Thymus (tissue), 11 donors: Measurements from ENCODE around the gene VEGFD. TPM values are rescaled to one million over a fixed set of nuclear protein-coding genes. Genes with fewer than 3 reads are reported as not detected.
A peak's percentile ranks its signal among the peaks of the same experiment; 100 is the strongest.

ENCODE experiments used
- DNase-seq, 9 donors: peaks; one replicate each; pipeline ENCODE4 v3.0.0-alpha.2; 2013; ENCODE audit warnings: low spot score in 9 of 9, low read depth in 6 of 9, missing footprints in 1 of 9
- H3K27ac ChIP-seq, 2 donors: one replicate each; pipeline ENCODE4 v1.5.1; 2013; ENCODE audit warnings: control low read depth in 1 of 2, low read depth in 1 of 2, low read length in 1 of 2, mild to moderate bottlenecking in 1 of 2, moderate library complexity in 1 of 2
- H3K27me3 ChIP-seq, 2 donors: one replicate each; pipeline ENCODE4 v1.5.1; 2013; ENCODE audit warnings: low read length in 1 of 2; ENCODE audit not compliant: control insufficient read depth in 2 of 2, insufficient read depth in 1 of 2
- H3K36me3 ChIP-seq, 2 donors: one replicate each; pipeline ENCODE4 v1.5.1; 2013; ENCODE audit warnings: low read length in 1 of 2, mild to moderate bottlenecking in 1 of 2, moderate library complexity in 1 of 2; ENCODE audit not compliant: control insufficient read depth in 2 of 2, insufficient read depth in 2 of 2
- H3K4me1 ChIP-seq, 2 donors: one replicate each; pipeline ENCODE4 v1.5.1; 2013; ENCODE audit warnings: low read length in 2 of 2; ENCODE audit not compliant: control insufficient read depth in 2 of 2, insufficient read depth in 2 of 2
- H3K4me3 ChIP-seq, 2 donors: one replicate each; pipeline ENCODE4 v1.5.1; 2013; ENCODE audit warnings: low read length in 2 of 2, control low read depth in 1 of 2, mild to moderate bottlenecking in 1 of 2
- H3K9me3 ChIP-seq, 2 donors: one replicate each; pipeline ENCODE4 v1.5.1; 2013; ENCODE audit warnings: low read length in 1 of 2, mild to moderate bottlenecking in 1 of 2; ENCODE audit not compliant: control insufficient read depth in 2 of 2, insufficient read depth in 1 of 2
- WGBS: extraction: QIAGEN DNeasy Blood & Tissue Kit; methylation state at CpG from one replicate; pipeline ENCODE4 v1.1.7; 2013; 5-methylcytosine and 5-hydroxymethylcytosine counted together
- polyA plus RNA-seq: library from polyadenylated mRNA; stranded (reverse); fragments of 200-250 nt; gene quantifications from one replicate; pipeline ENCODE4 v1.2.3, GENCODE V29; 2013
- total RNA-seq: library from RNA; stranded (reverse); fragments of 120-200 nt; gene quantifications from one replicate; pipeline ENCODE4 v1.2.4, GENCODE V29; 2013
- donor health status: healthy.

Gene VEGFD
- total and polyA plus RNA-seq, 2 donors: 0.05 to 0.64 TPM

DNA sequence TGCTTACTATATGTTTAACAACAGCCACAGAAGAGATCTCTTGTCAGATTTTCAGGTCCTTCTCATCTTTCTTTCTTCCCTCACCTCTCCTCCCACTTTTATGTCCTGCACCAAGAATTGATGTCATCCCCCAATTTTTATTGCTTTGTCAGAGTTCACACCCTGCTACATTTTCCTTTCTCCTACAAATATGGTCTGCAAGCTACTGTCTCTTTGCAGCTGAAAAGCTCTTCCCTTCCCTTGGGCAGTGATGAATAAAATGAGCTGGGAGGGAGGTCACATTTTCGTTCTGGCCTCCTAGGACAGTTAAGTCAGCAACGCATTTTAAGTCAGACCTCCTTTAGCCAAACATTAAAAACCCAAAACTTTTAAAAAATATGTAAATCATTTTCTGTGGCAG, 26.7 kb upstream of the VEGFD start:
- no peak for DNase-seq
- Histone ChIP-seq H3K27ac (no peak overlapping the region), H3K4me1 (no peaks in the 10 kb centered on the region), H3K9me3 (no peaks in the 10 kb centered on the region), H3K27me3 (peaks cover 0 to 2% of the 10 kb centered on the region in 2 donors), H3K4me3 (no peak overlapping the region), H3K36me3 (no peaks in the 10 kb centered on the region)
- 100% methylated on average over 2 of the region's 2 CpGs for WGBS

DNA sequence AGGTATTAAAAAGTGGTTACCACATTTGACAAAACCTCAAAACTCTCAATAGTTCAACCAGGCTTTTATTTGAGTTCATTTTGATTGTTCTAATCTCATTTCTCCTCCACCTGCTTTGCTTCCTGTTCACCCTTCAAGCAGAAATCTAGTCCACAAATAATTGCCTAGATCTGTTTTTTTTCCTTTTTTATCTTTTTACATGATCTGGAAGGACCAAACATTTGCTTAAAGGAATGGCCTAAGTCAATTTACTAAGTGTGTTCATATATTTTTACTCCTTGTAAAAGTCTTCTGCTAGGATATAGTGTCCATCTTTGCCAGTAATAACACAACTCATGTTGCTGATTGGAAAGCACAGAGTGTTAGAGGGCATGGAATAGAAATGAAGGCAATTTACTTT, 26.2 kb upstream of the VEGFD start:
- H3K9me3 ChIP-seq: no peaks in the 10 kb centered on the region
- H3K27me3 ChIP-seq: peaks cover 0 to 2% of the 10 kb centered on the region in 2 donors
- H3K36me3 ChIP-seq: no peaks in the 10 kb centered on the region
- DNase-seq: no peak
- H3K4me1 ChIP-seq: no peaks in the 10 kb centered on the region
- H3K4me3 ChIP-seq: no peak overlapping the region
- no peak overlapping the region for H3K27ac ChIP-seq

DNA sequence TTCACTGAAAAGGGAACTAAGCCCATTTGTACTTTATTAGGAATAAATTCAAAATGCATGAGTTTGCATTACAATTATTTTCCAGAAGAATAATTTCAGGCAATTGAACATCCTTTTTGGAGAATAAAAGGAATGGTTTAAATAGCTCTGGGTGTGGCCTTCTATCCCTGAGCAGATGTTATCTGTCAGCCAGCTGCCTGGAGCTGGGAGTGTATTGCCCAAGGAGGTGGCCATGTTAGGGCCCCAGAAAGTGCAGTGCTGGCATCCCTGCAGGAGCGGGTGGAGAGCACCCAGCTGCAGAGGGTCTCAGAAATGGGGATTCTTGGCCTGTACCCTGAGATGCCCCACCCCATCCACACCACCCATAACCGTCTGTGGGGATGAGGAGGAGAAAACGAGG, 21.6 kb upstream of the VEGFD start:
- DNase-seq: no peak
- Histone ChIP-seq H3K27me3 (no peaks in the 10 kb centered on the region), H3K27ac (no peak overlapping the region), H3K36me3 (no peaks in the 10 kb centered on the region), H3K4me1 (peaks cover 12% of the 10 kb centered on the region in 2 donors), H3K4me3 (no peak overlapping the region), H3K9me3 (no peaks in the 10 kb centered on the region)
- WGBS: 97% methylated on average over 3 of the region's 3 CpGs

DNA sequence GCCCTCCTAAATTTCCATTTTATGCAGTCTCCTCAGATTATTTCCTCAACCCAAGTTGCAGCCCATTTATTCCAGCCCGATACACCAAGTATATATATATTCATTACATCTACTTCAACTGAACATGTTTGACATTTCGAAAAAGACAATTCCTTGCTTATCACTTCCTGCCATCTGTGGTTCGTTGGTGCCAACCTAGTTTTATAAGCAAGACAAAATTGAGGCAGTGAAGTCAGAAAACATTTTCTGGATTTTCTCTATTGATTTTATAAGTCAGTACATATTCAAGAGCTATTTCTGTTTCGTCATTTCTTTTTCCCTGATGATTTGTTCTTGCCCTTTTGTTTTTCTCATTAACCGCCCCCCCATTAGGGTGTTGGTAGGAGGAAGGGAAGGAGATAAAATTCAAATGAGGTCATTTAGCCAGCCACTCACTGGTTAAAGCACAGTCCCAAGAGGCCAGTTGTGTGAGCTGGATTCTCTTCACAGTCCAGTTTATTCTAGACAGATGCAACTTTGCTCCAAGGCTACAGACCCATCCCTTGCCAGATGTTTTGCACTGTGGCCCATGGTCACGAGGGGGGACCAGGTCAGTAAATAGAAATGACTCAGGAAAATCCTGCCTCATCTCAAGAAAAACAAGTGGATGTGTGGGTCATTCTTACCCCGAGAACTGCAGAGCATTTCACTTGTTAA, 20.3 kb upstream of the VEGFD start:
- DNase-seq: peak in 5 of 9 donors; percentile 10 to 43 (median 18)
- Histone ChIP-seq H3K27me3 (no peaks in the 10 kb centered on the region), H3K36me3 (no peaks in the 10 kb centered on the region), H3K27ac (peak overlapping the region in 1 of 2 donors; percentile 20), H3K4me1 (peaks cover 12% of the 10 kb centered on the region in 2 donors), H3K9me3 (no peaks in the 10 kb centered on the region), H3K4me3 (no peak overlapping the region)
- 33% methylated on average over 7 of the region's 7 CpGs for WGBS

DNA sequence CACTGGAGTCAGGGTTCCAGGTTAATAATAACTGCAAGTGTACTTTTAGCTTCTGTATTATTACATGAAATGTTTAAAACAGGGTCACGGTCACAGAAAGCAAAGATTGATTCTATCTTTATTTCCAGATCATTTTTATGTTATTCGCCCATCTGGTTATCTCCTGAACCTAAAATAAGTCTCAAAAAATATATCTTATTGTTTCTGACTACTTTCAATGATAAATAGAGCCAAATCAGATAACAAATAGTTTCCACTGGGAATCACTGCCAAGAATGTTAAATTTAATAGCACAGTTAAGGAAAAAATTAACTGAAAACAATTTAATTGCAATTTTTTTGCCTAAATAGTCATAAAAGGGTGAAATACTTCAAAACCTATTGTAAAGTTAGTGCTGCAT, 17.2 kb upstream of the VEGFD start:
- no peaks in the 10 kb centered on the region for H3K9me3 ChIP-seq
- H3K27me3 ChIP-seq: no peaks in the 10 kb centered on the region
- no peak overlapping the region for H3K27ac ChIP-seq
- WGBS: 51% methylated on average over 2 of the region's 2 CpGs
- no peak for DNase-seq
- no peaks in the 10 kb centered on the region for H3K36me3 ChIP-seq
- H3K4me3 ChIP-seq: no peak overlapping the region
- peaks cover 12% of the 10 kb centered on the region in 2 donors for H3K4me1 ChIP-seq

DNA sequence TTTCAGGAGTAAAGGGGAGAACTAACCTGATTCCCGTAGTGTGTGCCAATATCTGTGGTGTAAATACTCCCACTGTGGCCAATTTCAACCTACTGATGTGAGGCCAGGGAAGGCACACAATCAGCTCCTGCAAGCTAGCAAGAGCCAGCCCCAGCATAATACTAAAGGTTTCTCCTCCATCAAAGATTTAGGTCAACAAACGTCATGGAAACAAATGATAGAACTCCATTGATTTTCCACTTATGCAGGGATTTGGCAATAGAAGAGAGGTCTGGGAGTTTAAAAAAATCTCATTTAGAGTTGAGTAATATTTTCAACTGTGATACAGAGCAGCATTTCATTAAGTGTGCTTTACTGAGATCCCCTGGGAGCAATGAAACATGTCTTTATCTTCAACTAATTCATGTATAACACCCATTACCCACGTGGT, 15.8 kb upstream of the VEGFD start:
- H3K4me1 ChIP-seq: peaks cover 11 to 12% of the 10 kb centered on the region in 2 donors
- H3K36me3 ChIP-seq: no peaks in the 10 kb centered on the region
- no peak overlapping the region for H3K27ac ChIP-seq
- no peak for DNase-seq
- no peak overlapping the region for H3K4me3 ChIP-seq
- no peaks in the 10 kb centered on the region for H3K9me3 ChIP-seq
- 88% methylated on average over 3 of the region's 3 CpGs for WGBS
- no peaks in the 10 kb centered on the region for H3K27me3 ChIP-seq

DNA sequence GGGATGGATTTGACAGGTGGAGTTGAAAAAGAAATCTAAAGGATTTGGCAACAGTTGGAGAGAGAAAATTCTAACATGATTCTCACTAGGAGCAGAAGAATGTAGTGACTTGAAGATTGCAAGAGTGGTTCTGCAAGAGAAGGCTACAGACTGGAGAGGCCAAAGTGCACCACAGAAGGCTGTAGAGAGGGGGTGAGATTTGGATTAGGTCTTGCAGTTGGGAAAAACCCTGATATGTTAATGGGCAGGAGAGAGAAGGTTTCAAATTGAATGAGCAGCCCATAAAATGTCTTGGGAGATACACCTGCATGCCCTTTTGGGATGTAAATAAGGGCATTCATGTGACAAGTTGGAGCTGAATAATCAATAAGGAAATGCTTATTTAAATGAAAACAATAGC, 14.7 kb upstream of the VEGFD start:
- Histone ChIP-seq H3K4me3 (no peak overlapping the region), H3K9me3 (no peaks in the 10 kb centered on the region), H3K27ac (no peak overlapping the region), H3K4me1 (peaks cover 3 to 5% of the 10 kb centered on the region in 2 donors), H3K36me3 (no peaks in the 10 kb centered on the region), H3K27me3 (no peaks in the 10 kb centered on the region)
- no peak for DNase-seq

DNA sequence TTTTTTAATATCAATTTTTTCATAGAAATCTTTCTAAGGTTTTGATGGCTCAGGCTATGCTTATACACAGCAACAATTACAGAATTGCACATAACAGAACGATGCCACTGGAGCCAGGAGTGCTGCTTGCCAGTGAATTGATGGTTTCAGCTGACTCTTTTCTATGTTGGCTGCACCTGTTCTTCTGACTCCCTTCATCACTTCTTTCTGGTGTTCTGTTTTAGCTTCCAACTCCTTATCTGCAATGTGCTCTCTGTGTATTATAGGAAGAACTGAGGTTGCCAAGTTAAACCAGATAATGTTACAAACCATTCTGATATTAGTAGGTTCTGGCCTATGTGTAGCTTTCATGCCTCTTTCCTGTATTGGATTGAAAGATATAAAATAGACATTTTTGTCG, 11.6 kb upstream of the VEGFD start:
- no peak overlapping the region for H3K27ac ChIP-seq
- no peak overlapping the region for H3K4me3 ChIP-seq
- 97% methylated on average over 2 of the region's 2 CpGs for WGBS
- no peak for DNase-seq
- H3K9me3 ChIP-seq: no peaks in the 10 kb centered on the region
- no peaks in the 10 kb centered on the region for H3K4me1 ChIP-seq
- no peaks in the 10 kb centered on the region for H3K36me3 ChIP-seq
- H3K27me3 ChIP-seq: no peaks in the 10 kb centered on the region

DNA sequence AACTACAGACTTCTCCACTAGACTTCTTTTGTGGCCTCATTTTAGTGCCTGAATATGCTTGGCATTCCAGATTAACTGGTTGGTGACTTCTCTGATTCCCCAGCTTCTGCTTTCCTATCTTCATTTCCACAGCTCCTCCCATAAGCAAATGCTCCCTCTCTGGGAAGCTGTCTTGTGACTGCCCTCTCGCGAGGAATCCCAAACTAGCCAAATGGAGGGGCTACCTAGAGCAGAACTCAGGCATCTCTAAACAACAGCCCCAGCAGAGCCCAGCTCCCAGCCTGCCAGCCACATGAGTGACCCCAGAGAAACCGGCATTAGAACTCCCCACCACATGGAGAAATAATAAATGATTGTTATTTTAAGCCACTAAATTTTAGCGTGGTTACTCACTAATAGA, 7.6 kb upstream of the VEGFD start:
- 98% methylated on average over 4 of the region's 4 CpGs for WGBS
- H3K4me1 ChIP-seq: no peaks in the 10 kb centered on the region
- no peaks in the 10 kb centered on the region for H3K36me3 ChIP-seq
- H3K27ac ChIP-seq: no peak overlapping the region
- H3K4me3 ChIP-seq: no peak overlapping the region
- DNase-seq: no peak
- H3K27me3 ChIP-seq: no peaks in the 10 kb centered on the region
- no peaks in the 10 kb centered on the region for H3K9me3 ChIP-seq
